ENCODE measurements around the gene MTHFD1L. TPM values are rescaled to one million over a fixed set of nuclear protein-coding genes. Genes with fewer than 3 reads are reported as not detected.

MTHFD1L gene
- total RNA-seq, 3 donors from 2014 or later, result 3.5 to 15.1 (median 11.0) TPM

- H3K27ac ChIP-seq, result no peak overlapping the region
- no peaks in the 10 kb centered on the region for H3K4me1 ChIP-seq
- H3K9me3 ChIP-seq, result no peaks in the 10 kb centered on the region
- no peak for TF ChIP-seq POLR2A (IDR thresholded peaks at IDR 0.05)
- TF ChIP-seq POLR2AphosphoS5 (IDR thresholded peaks at IDR 0.05), result no peak
- TF ChIP-seq CTCF (IDR thresholded peaks at IDR 0.05), result no peak
- intact Hi-C loops (cut with DNase I; ENCODE audit: low total_unique reads), result no loop called here
- no peaks in the 10 kb centered on the region for H3K27me3 ChIP-seq
- H3K36me3 ChIP-seq, result no peaks in the 10 kb centered on the region
- no peak overlapping the region for H3K4me3 ChIP-seq
- peak in 1 of 2 donors; percentile 47 for DNase-seq (ENCODE audit: low spot score in 2 of 2)
Observed at GRCh38 chr6:151052021-151052646, 186.6 kb downstream of the MTHFD1L start.

- no peaks in the 10 kb centered on the region for H3K4me1 ChIP-seq
- no peak overlapping the region for H3K4me3 ChIP-seq
- DNase-seq (ENCODE audit: low spot score in 2 of 2), result no peak
- H3K27me3 ChIP-seq, result no peaks in the 10 kb centered on the region
- intact Hi-C loops (cut with DNase I; ENCODE audit: low total_unique reads), result no loop called here
- H3K9me3 ChIP-seq, result no peaks in the 10 kb centered on the region
- H3K36me3 ChIP-seq, result no peaks in the 10 kb centered on the region
- no peak overlapping the region for H3K27ac ChIP-seq
- TF ChIP-seq POLR2AphosphoS5 (IDR thresholded peaks at IDR 0.05), result no peak
- no peak for TF ChIP-seq CTCF (IDR thresholded peaks at IDR 0.05)
- no peak for TF ChIP-seq POLR2A (IDR thresholded peaks at IDR 0.05)
Observed at GRCh38 chr6:151054306-151054705, 188.8 kb downstream of the MTHFD1L start.

- intact Hi-C loops (cut with DNase I; ENCODE audit: low total_unique reads), result no loop called here
- H3K27ac ChIP-seq, result no peak overlapping the region
- no peak for DNase-seq (ENCODE audit: low spot score in 2 of 2)
Observed at GRCh38 chr6:151056230-151056907, 190.9 kb downstream of the MTHFD1L start.

GRCh38 chr6:151057061-151057460 lies 191.6 kb downstream of the MTHFD1L start:
- H3K9me3 ChIP-seq, result no peaks in the 10 kb centered on the region
- H3K27ac ChIP-seq, result no peak overlapping the region
- no peaks in the 10 kb centered on the region for H3K27me3 ChIP-seq
- no peak for DNase-seq (ENCODE audit: low spot score in 2 of 2)
- H3K4me1 ChIP-seq, result no peaks in the 10 kb centered on the region
- no peak for TF ChIP-seq POLR2AphosphoS5 (IDR thresholded peaks at IDR 0.05)
- TF ChIP-seq POLR2A (IDR thresholded peaks at IDR 0.05), result no peak
- no peak for TF ChIP-seq CTCF (IDR thresholded peaks at IDR 0.05)
- H3K36me3 ChIP-seq, result no peaks in the 10 kb centered on the region
- H3K4me3 ChIP-seq, result no peak overlapping the region
- intact Hi-C loops (cut with DNase I; ENCODE audit: low total_unique reads), result no loop called here

More at GRCh38 chr6:151056230-151056907, 190.9 kb downstream of the MTHFD1L start:
- Histone ChIP-seq H3K4me3 (no peak overlapping the region), H3K27me3 (no peaks in the 10 kb centered on the region), H3K4me1 (no peaks in the 10 kb centered on the region), H3K36me3 (no peaks in the 10 kb centered on the region), H3K9me3 (no peaks in the 10 kb centered on the region)
- TF ChIP-seq POLR2AphosphoS5 (IDR thresholded peaks at IDR 0.05), result no peak
- TF ChIP-seq POLR2A (IDR thresholded peaks at IDR 0.05), result no peak
- TF ChIP-seq CTCF (IDR thresholded peaks at IDR 0.05), result no peak

- TF ChIP-seq POLR2AphosphoS5 (IDR thresholded peaks at IDR 0.05), result no peak
- no peak for TF ChIP-seq CTCF (IDR thresholded peaks at IDR 0.05)
- no peak for TF ChIP-seq POLR2A (IDR thresholded peaks at IDR 0.05)
- intact Hi-C loops (cut with DNase I; ENCODE audit: low total_unique reads), result no loop called here
- Histone ChIP-seq H3K27me3 (no peaks in the 10 kb centered on the region), H3K27ac (no peak overlapping the region), H3K9me3 (no peaks in the 10 kb centered on the region), H3K4me1 (no peaks in the 10 kb centered on the region), H3K4me3 (no peak overlapping the region), H3K36me3 (no peaks in the 10 kb centered on the region)
- no peak for DNase-seq (ENCODE audit: low spot score in 2 of 2)
Observed at GRCh38 chr6:151058021-151058733, 192.7 kb downstream of the MTHFD1L start.
